ENCODE results near the gene PURB.
"Not testable (repeated sequence)": the region's sequence is repeated elsewhere in the genome, so short reads cannot be mapped to it uniquely, and the experiment has no call there.

The PURB gene

DNA sequence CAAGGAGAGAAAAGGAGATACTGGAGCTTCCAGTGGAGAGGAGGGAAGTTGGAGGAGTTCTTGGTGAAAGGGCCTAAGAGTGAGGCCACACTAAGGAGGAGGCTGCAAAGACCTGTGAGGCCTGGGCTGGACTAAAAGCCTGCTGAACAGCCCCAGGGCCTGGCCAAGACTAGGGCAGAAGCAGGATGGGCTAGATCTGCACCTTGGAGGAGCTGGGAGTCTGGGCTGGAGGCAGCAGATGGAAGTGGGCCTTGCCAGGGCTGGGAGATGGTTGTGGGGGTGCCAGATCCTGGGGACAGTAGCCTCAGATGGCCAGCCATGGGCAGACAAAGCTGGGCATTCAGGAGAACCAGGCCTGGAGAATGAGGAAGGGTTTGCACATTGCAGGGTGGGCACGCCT, 6.5 kb upstream of the PURB start:
- no peak for DNase-seq (ENCODE audit: low read depth, low spot score)

DNA sequence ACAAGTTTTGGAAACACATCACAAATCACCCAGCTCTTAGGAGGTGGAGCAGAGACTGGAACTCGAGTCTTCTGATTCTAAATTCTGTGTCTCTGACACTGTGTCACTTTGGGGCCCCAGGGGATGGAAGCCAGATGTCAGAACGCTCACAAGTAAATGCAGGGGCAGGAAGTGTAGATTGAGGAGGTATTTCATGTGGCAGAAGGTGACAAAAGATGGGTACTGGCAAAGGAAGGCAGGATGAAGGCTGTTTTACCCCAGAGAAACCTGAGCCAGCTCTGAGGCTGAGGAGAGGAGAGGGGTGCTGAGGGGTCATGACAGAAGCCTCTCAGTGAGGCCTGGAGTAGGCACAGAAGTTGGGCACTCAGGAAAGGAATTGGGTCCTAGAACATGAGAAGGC, 6.0 kb upstream of the PURB start:
- no peak for DNase-seq (ENCODE audit: low read depth, low spot score)

DNA sequence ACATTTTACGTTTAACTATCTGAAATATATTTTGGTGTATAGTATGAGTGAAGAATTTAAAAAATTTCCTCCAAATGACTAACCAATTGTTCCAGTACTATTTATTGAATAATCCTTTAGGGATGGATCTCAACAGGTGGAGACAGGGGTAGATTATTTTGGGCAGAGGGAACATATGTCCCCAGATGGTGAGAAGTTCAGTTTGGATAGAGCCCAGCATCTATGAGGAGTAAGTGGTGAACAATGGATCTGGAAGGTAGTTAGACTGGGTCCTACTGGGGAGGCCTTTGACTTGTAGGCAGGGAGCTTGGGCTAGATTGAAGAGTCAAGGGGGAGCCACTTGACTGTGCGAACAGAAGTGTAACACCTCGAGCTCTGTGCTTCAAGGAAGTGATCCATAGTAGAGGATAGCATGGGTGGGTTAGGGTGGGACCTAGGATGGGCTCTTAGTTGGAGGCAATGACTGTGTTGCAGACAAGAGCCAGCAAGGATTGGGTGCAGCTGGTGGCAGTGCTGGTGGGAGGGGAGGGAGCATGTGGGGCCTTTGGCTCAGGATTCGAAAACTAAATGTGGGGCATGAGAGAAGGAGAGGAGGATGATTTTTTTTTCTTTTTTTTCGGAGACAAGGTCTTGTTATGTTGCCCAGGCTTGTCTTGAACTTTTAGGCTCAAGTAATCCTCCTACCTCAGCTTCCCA, 3.9 kb upstream of the PURB start:
- DNase-seq (ENCODE audit: low read depth, low spot score) = no peak

DNA sequence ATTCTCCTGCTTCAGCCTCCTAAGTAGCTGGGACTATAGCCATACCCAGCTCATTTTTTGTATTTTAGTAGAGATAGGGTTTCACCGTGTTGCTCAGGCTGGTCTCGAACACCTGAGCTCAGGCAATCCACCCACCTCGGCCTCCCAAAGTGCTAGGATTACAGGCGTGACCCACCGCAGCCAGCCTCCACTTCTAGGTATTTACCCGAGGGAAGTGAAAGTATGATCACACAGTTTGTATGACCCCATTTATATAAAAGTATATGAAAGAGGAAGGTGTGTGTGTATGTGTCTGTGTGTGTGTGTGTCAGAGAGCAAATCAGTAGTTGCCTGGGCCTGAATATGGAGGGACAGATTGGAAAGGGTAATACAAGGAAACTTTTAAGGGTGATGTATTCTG, 2.0 kb upstream of the PURB start:
- DNase-seq (ENCODE audit: low read depth, low spot score) = no peak

DNA sequence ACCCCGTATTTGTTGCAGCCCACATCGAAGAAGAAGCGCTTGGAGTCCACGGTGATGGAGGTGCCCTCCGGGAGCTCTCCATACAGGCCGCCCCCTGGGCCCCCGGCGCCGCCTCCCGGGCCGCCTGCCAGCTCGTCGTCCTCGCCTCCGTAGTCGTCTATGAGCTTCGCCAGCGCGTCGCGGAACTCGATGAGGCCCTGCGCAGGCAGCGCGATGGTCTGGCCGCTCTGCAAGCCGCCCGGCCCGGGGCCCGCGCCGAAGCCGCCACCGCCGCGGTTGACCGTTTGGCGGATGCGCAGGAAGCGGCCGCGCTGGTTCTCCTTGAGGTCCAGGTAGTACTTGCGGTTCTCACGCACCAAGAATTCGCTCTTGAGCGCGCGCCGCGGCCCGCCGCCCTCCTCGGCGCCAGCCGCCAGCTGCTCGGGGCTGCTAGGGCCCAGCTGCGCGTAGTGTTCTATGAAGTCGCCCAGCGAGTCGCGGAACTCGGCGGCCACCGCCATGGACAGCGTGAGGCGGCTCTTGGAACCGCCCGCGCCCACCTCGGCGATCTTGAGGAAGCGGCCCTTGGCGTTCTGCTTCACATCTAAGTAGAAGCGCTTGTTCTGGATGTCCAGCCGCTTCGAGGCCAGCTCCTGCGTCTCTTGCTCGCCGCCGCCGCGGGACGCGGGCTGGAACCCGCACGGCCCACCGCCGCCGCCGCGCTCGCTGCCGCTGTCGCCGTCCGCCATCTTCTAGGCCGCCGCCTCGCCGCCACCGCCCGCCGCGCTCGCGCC, 523 bp downstream of the PURB start:
- DNase-seq (ENCODE audit: low read depth, low spot score) = no peak

DNA sequence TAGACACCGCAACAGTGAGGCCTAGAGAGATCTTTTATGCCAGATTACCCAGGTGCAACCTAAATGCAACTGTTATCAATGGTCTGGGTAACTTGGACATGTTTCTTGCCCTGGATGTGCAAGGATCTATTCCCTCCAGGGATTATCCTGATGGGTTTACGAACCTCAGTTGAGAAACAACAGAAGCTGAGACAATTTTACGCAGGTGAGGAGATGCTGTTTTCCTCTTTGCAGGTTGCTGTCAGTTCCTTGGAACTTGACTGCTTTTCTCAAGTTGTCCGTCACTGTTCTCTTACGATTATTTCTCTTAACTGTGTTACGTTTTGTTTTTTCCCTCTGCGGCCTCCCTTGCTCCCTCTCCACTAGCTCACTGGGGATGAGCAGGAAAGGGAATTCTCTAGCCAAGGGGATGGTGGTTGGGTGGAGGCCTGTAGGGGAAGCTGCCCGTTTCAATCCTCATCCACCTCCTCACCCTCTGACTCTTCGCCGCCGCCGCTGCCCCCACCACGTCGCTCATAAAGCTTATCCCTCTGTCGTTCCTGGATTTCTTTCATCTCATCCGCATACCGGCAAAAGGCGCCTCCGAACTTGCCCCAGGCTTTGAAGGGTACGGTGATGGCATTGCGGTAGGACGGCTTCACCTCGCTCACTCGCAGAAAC, 1.2 kb downstream of the PURB start:
- no peak for DNase-seq (ENCODE audit: low read depth, low spot score)

DNA sequence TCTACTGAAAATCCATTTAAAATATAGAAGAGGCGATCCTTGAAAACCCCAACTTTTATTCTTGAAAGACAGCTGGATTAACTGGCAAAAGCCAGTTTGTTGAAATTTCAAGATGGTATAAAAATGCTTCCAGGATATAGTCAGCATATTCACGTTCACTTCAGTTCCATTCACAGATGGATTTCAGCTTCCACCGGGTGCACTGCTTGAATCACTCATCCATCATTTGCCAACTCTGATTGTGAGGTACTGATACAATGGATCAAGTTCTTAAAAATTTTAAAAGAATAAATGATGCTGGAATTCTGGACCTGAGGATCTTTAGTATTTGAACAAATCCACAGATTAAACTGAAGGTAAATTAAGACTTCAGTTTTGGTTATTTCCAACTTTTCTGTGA, 2.4 kb downstream of the PURB start:
- DNase-seq (ENCODE audit: low read depth, low spot score) = no peak

DNA sequence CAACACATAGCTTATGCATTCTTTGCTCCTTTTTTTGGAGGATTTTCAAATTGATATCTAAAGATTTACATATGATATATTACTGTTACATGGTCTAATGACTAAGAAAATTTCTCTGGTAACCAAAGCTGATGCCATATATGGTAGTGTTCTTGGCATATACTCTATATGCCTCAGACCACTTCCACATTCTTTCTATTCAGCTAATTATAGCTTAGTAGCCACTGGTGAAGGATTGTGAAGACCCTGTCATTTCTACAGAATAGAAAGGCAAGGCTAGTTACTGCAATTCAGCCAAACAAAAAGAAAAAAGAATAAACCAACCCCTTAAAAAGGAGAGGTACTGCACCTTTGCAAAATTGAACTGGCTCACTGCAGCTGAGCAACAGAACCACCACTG, 3.7 kb downstream of the PURB start:
- DNase-seq (ENCODE audit: low read depth, low spot score) = no peak

DNA sequence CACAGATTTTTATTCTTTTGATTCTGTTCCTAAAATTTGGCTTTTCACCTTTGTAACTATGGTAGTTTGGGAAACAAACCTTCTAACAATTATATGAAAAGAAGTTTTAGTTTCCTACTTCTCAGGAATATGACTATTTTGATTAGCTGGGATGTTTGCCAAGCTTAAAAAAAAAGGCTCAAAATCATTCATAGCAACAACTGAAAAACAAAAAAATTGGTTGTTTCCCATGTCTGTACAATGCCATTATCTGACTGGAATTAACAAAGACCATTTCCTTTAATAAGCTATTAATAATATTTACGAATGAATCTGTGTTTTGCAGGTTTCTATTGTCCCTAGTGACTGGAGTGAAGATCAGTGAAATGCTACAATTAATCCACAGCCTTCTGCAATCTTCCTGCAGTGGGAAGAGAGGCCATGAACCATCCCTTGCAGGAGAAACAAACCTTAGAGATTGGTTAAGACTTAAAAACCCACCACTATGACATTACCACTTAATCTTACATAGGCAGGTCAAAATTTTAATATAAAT, 4.2 kb downstream of the PURB start:
- DNase-seq (ENCODE audit: low read depth, low spot score) = no peak

DNA sequence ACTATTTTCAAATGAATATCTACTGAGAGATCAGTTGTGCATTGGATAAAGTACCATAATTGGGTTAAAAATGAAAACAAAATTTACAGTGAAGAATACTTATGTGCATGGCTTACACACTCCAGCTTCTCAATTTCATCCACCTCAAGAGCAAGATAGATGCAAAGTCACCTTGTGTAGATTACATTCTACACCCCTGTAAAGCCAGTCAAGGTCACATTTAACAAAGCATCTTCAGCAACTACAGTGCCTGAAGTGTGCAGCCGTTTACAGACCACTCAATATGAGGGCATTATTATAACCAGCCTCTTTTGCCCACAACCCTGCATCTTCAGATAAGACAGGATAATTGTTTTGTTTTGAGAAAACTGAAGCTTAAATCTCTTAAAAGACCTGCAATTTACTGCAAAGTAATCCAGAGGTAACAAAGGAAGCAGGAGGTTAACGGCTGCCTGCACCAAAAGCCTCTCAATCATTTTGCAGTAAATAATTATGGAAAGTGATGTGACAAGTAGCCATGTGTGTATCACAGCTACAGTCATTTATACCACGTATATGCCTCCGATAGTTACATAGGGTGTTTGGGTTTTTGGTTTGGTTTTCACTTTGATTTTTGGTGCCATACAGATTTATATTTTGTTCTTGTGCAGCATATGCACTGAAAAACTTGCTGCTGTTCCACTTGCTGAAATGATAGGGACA, 4.9 kb downstream of the PURB start:
- no peak for DNase-seq (ENCODE audit: low read depth, low spot score)

DNA sequence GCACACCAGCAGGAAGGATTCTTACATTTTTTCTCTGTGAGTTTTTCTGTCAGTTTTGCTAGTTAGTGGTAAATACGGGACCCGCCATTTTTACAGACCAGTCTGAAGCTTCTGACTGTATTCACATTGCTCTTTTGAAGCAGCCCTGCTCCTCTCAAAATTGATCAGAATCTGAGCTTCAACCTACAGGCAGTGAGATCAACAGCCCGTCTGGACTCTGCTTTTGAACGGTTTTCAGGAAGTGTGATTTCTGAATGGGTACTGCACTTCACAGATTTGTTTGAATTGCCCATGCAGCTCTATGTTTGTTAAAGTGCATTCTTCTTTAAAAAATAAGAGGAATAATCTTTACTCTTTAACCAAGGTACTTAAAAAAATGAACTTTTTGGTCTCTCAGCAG, 8.9 kb downstream of the PURB start:
- DNase-seq (ENCODE audit: low read depth, low spot score) = no peak

DNA sequence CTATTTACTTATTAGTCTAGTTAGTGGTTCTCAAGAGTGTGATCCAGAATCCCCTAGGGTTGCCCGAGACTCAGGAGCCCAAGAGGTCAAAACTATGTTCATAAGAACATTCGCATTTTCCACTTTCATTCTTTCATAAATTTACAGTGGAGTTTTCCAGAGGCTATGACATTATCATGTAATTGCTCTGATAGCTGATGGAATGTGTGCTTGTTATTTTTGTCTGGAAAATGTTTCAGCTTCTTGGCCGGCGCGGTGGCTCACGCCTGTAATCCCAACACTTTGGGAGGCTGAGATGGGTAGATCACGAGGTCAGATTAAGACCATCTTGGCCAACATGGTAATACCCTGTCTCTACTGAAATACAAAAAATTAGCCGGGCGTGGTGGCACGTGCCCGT, 10.1 kb downstream of the PURB start:
- no peak for DNase-seq (ENCODE audit: low read depth, low spot score)

DNA sequence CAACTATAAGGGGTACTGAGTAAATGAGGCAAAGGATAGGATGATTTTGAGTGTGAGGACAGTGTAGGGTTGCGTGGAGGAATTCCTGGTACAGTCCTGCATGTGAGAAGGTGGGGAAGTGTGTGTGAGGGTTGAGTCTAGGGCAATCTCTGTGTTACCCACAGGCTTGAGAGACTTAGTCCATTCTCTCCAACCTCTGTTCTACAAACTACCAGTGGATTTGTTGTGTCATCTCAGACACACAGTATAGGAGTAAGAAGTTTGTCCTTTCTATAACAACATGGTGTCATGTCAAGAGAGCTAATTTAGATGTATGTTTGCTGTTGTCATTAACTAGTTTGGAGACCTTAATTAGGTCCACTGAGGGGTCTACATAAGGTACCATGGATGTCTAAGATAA, 12.5 kb downstream of the PURB start:
- DNase-seq (ENCODE audit: low read depth, low spot score) = no peak

DNA sequence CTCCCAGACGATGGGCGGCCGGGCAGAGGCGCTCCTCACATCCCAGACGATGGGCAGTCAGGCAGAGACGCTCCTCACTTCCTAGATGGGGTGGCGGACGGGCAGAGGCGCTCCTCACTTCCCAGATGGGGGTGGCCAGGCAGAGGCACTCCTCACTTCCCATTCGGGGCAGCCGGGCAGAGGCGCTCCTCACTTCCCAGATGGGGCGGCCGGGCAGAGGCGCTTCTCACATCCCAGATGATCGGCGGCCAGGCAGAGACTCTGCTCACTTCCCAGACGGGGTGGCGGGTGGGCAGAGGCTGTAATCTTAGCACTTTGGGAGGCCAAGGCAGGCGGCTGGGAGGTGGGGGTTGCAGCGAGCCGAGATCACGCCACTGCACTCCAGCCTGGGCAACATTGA, 13.4 kb downstream of the PURB start:
- not testable (repeated sequence) for DNase-seq (ENCODE audit: low read depth, low spot score)

DNA sequence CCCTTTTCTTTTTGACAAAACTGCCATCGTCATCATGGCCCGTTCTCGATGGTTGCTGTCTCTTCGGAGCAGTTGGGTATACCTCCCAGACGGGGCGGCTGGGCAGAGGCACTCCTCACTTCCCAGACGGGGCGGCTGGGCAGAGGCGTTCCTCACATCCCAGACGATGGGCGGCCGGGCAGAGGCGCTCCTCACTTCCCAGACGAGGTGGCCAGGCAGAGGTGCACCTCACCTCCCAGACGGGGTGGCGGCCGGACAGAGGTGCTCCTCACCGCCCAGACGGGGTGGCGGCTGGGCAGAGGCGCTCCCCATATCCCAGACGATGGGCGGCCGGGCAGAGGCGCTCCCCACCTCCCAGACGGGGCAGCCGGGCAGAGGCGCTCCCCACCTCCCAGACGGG, 14.6 kb downstream of the PURB start:
- not testable (repeated sequence) for DNase-seq (ENCODE audit: low read depth, low spot score)

DNA sequence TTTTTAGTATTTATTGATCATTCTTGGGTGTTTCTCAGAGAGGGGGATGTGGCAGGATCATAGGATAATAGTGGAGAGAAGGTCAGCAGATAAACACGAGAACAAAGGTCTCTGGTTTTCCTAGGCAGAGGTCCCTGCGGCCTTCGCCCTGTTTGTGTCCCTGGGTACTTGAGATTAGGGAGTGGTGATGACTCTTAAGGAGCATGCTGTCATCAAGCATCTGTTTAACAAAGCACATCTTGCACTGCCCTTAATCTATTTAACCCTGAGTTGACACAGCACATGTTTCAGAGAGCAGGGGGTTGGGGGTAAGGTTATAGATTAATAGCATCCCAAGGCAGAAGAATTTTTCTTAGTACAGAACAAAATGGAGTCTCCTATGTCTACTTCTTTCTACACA, 15.0 kb downstream of the PURB start:
- DNase-seq (ENCODE audit: low read depth, low spot score) = not testable (repeated sequence)

DNA sequence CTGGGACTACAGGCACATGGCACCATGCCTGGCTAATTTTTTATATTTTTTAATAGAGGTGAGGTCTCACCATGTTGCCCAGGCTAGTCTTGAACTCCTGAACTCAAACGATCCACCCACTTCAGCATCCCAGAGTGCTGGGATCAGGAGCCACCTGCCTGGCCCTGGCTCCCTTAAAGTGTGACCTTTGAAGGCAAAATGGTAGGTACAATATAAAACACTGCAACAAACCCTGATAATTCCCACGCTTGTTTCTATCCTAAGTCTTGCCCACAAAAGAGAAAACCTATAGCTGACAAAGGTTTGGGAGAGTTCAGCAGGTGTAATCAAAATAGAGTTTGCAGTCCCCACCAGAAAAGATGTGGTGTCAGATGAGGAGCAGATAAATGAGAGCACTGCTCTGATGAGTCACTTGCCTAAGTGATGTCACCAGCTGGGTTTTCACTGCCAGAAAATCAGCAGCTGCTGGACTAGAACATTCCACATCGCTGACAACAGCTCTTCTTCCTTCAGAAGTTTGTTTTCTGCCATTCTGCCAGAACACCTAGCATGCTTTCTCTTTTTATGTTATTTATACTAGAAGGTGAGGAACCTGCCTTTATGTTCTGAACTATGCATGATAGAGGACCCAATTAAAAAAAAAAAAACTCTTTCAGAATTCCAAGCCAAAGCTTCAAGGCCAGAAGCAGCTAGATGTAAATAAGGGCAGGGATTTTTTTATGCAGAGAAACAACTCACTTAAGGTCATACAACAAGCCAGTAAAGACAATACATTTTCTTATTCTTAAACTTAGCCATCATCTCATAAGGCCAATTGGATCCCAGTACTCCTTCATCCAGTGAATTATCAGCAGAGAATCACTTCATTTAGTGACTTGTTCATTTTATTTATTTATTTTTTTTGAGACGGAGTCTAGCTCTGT, 18.0 kb downstream of the PURB start:
- DNase-seq (ENCODE audit: low read depth, low spot score) = no peak

DNA sequence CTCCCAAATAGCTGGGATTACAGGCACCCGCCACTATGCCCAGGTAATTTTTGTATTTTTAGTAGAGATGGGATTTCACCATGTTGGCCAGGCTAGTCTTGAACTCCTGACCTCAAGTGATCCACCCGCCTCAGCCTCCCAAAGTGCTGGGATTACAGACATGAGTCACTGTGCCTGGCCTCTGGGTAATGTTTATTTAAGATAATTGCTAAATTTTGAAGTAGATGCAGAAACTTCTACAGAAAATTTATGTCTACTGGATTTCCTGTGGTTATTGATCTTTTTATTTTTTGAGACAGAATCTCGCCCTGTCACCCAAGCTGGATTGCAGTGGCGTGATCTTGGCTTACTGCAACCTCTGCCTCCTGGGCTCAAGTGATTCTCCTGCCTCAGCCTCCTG, 23.4 kb downstream of the PURB start:
- DNase-seq (ENCODE audit: low read depth, low spot score) = not testable (repeated sequence)

DNA sequence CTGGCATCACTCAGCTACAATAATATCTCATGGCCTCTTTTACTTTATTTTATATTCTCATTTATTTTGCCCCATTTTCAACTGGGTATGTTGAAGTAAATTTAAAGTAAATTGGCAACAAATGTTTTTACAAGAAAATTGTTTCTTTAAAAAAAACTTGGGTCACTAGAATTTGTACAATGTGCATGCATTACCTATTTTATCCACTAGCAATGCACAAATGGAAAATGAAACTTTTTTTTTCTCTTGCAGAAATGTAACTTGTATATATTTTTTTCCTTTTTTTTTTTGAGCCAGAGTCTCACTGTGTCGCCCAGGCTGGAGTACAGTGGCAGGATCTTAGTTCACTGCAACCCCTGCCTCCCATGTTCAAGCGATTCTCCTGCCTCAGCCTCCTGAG, 27.2 kb downstream of the PURB start:
- no peak for DNase-seq (ENCODE audit: low read depth, low spot score)

DNA sequence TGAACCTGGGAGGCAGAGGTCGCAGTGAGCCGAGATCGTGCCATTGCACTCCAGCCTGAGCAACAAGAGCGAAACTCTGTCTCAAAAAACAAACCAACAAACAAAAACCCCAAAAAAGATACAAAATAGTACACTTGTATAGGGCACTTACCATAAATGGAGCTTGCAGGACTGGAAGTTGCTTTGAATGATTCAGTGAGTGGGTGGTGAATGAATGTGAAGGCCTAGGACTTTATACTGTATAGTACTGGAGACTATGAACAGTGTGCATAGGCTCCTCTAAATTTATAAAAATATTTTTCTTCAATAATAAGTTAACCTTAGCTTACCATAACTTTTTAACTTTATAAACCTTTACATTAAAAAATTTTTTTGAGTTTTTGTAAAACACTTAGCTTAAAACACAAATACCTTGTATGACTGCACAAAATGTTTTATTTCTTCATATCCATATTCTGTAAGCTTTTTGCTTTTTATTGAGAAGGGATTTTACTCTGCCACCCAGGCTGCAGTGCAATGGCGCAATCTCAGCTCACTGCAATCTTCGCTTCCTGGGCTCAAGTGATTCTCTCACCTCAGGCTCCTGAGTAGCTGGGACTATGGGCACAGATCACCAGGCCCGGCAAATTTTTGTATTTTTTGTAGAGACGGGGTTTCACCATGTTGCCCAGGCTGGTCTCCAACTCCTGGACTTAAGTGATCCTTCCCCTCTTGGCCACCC, 30.5 kb downstream of the PURB start:
- no peak for DNase-seq (ENCODE audit: low read depth, low spot score)
